Spinal cord (tissue), 10 donors: ENCODE measurements around the gene SNX11. TPM values are rescaled to one million over a fixed set of nuclear protein-coding genes. Genes with fewer than 3 reads are reported as not detected.
A peak's percentile ranks its signal among the peaks of the same experiment; 100 is the strongest.

Experiments used
- DNase-seq, 6 donors: peaks; one replicate each; pipeline versions ENCODE4 v3.0.0 to v3.0.0-alpha.2; 2013 to 2015; ENCODE audit warnings: low spot score in 6 of 6, low read depth in 4 of 6
- H3K27ac ChIP-seq: one replicate; pipeline ENCODE4 v1.5.1; 2013; ENCODE audit warnings: low read depth, low read length, control low read depth
- H3K27me3 ChIP-seq: one replicate; pipeline ENCODE4 v1.6.1; 2013; ENCODE audit warnings: low read length; ENCODE audit not compliant: control insufficient read depth, insufficient read depth
- H3K36me3 ChIP-seq: one replicate; pipeline ENCODE4 v1.6.1; 2013; ENCODE audit warnings: low read length; ENCODE audit not compliant: control insufficient read depth, insufficient read depth
- H3K4me1 ChIP-seq: one replicate; pipeline ENCODE4 v1.6.1; 2013; ENCODE audit warnings: low read length; ENCODE audit not compliant: control insufficient read depth, insufficient read depth
- H3K4me3 ChIP-seq: one replicate; pipeline ENCODE4 v1.5.1; 2013; ENCODE audit warnings: low read depth, low read length, control low read depth
- H3K9me3 ChIP-seq: one replicate; pipeline ENCODE4 v1.6.1; 2013; ENCODE audit warnings: low read length; ENCODE audit not compliant: control insufficient read depth, insufficient read depth
- WGBS: methylation state at CpG from one replicate; pipeline ENCODE4 v1.1.5; 2013; ENCODE audit warnings: missing lambda C conversion rate; ENCODE audit not compliant: insufficient coverage; 5-methylcytosine and 5-hydroxymethylcytosine counted together
- polyA plus RNA-seq, 2 donors: library from polyadenylated mRNA; unstranded; fragments of 120-200 nt; gene quantifications; one replicate each; pipeline ENCODE4 v1.2.1, GENCODE V29; 2013; ENCODE audit not compliant: insufficient read length in 2 of 2
- total RNA-seq, 2 donors: library from RNA; depleted of rRNA in 1 of 2; stranded (reverse); fragments of 120-200 nt in 1 of 2; fragments of >200 nt in 1 of 2; gene quantifications; one replicate each; pipeline versions ENCODE4 v1.2.3 to v1.2.4, GENCODE V29; 2013 to 2014
- donor health status: healthy.

SNX11 gene
- total and polyA plus RNA-seq, 4 donors, result 13.4 to 30.0 (median 21.2) TPM

- Histone ChIP-seq H3K9me3 (no peaks in the 10 kb centered on the region), H3K27ac (no peak overlapping the region), H3K4me1 (peaks cover 38% of the 10 kb centered on the region), H3K27me3 (no peaks in the 10 kb centered on the region), H3K36me3 (no peaks in the 10 kb centered on the region), H3K4me3 (no peak overlapping the region)
- 32% methylated on average over 17 of the region's 21 CpGs for WGBS
- peak in 1 of 6 donors; percentile 95 for DNase-seq
These were observed 48.5 kb downstream of the SNX11 start for GRCh38 chr17:48155889-48156611.

DNA sequence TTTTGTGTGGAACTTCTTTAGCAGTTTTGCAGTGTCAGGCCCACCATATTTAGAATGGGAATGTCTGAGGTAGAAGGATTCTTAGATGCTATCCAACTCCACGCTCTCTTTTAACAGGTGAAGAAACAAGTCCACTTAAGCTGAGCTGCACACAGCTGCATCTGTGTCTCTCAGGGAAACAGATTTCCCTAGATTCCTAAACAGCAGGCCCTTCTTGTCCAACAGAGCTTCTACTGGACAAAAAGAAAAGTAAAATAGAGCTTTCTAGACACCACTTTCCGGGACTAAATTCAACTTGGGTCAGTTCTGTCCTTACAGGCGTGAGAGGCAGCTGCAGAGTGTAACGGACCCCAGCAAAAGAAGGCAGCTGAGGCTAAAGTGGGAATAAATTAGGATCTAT is 51.7 kb downstream of the SNX11 start:
- H3K4me1 ChIP-seq, result peaks cover 38% of the 10 kb centered on the region

DNA sequence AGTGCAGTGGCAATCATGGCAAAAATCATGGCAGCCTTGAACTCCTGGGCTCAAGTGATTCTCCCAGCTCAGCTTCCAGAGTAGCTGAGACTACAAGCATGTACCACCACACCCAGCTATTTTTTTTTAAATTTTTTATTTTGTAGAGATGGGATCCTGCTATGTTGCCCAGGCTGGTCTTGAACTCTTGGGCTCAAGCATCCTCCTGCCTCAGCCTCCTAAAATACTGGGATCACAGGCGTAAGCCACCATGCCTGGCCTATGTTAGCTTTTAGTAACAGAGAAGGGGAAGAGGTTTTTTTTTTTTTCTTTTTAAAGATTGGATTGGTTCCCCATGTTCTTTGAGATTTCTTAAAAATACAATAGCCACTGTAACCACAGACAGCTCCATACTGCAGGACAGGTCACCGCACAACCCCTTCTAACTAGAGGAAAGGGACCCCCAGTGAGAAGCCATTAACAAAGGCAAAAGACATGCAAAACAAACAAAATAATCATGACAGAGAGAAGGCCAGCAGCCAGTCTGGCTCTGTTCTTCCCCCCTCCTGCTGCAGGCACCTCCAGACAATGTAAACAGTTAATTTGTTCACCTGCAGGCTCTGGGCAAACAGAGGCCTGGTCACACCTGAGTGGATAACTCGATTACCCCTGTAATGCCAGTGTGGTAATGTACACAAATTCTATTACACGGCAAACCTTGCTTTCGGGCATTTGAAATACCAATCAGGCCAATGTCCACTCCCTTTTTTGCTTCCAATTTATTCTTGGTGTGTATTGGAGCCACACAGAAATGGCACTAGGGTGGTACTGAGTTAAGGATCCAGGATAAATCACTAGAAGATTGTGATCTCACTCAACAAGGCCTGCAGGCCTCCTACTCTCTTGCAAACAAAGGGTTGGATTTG is 52.9 kb downstream of the SNX11 start:
- peak in 1 of 6 donors; percentile 51 for DNase-seq
- WGBS, result 55% methylated on average over 2 of the region's 5 CpGs
- no peaks in the 10 kb centered on the region for H3K9me3 ChIP-seq
- no peak overlapping the region for H3K4me3 ChIP-seq
- H3K27ac ChIP-seq, result no peak overlapping the region
- H3K36me3 ChIP-seq, result no peaks in the 10 kb centered on the region
- H3K4me1 ChIP-seq, result peaks cover 31% of the 10 kb centered on the region
- no peaks in the 10 kb centered on the region for H3K27me3 ChIP-seq

More for the DNA sequence above, 51.7 kb downstream of the SNX11 start:
- H3K9me3 ChIP-seq, result no peaks in the 10 kb centered on the region
- DNase-seq, result peak in 1 of 6 donors; percentile 49
- peak overlapping the region; percentile 7 for H3K27ac ChIP-seq
- no peak overlapping the region for H3K4me3 ChIP-seq
- no peaks in the 10 kb centered on the region for H3K27me3 ChIP-seq
- WGBS, result 44% methylated on average over 3 of the region's 4 CpGs
- no peaks in the 10 kb centered on the region for H3K36me3 ChIP-seq

GRCh38 chr17:48161127-48161905 is 53.8 kb downstream of the SNX11 start:
- no peak for DNase-seq
- Histone ChIP-seq H3K9me3 (no peaks in the 10 kb centered on the region), H3K27ac (no peak overlapping the region), H3K4me1 (peaks cover 24% of the 10 kb centered on the region), H3K4me3 (no peak overlapping the region), H3K27me3 (no peaks in the 10 kb centered on the region), H3K36me3 (no peaks in the 10 kb centered on the region)
- WGBS, result no CpG with 5 or more reads among the region's 4 CpGs

DNA sequence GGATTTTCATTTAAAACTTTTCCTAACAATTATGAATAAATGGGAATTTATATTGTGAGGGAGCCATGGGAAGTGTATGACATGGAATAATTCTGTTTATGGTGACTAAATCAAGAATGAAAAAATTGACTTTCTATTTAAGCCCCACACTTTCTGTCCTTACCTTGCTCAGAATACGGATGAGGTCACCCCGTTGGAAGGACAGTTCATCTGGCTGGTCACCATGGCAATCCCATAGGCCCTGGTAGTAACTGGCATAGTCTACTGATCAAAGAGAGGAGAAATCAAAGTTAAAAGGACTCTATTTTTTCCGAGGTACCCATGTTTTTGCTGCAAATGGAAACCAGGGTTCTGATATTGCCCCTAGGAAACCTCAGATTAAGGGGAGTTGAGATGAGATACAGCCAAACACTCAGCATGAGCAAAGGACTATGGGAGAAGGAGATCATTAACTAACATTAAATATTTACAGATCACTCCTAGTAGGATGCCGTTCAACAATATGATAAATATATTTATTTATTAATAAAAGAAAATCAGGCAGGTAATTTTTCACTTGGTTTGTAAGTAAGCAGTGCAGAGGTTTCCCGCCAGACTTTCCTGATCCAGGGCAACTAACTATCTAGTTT is 54.9 kb downstream of the SNX11 start:
- WGBS, result 20% methylated on average over 1 of the region's 5 CpGs
- no peak overlapping the region for H3K4me3 ChIP-seq
- no peaks in the 10 kb centered on the region for H3K9me3 ChIP-seq
- peaks cover 18% of the 10 kb centered on the region for H3K4me1 ChIP-seq
- peak in 1 of 6 donors; percentile 39 for DNase-seq
- no peaks in the 10 kb centered on the region for H3K27me3 ChIP-seq
- H3K27ac ChIP-seq, result peak overlapping the region; percentile 61
- no peaks in the 10 kb centered on the region for H3K36me3 ChIP-seq

- 29% methylated on average over 4 of the region's 5 CpGs for WGBS
- H3K9me3 ChIP-seq, result no peaks in the 10 kb centered on the region
- DNase-seq, result peak in 2 of 6 donors; percentile 71 to 93
- peak overlapping the region; percentile 61 for H3K27ac ChIP-seq
- no peaks in the 10 kb centered on the region for H3K36me3 ChIP-seq
- no peaks in the 10 kb centered on the region for H3K27me3 ChIP-seq
- H3K4me1 ChIP-seq, result peaks cover 14% of the 10 kb centered on the region
- no peak overlapping the region for H3K4me3 ChIP-seq
These were observed 55.5 kb downstream of the SNX11 start for GRCh38 chr17:48162946-48163506.

GRCh38 chr17:48163809-48164208 is 56.2 kb downstream of the SNX11 start:
- no peaks in the 10 kb centered on the region for H3K9me3 ChIP-seq
- DNase-seq, result peak in 1 of 6 donors; percentile 75
- H3K27ac ChIP-seq, result no peak overlapping the region
- H3K27me3 ChIP-seq, result no peaks in the 10 kb centered on the region
- no peaks in the 10 kb centered on the region for H3K36me3 ChIP-seq
- H3K4me1 ChIP-seq, result peaks cover 8% of the 10 kb centered on the region
- WGBS, result no CpG with 5 or more reads among the region's 1 CpG
- H3K4me3 ChIP-seq, result no peak overlapping the region

DNA sequence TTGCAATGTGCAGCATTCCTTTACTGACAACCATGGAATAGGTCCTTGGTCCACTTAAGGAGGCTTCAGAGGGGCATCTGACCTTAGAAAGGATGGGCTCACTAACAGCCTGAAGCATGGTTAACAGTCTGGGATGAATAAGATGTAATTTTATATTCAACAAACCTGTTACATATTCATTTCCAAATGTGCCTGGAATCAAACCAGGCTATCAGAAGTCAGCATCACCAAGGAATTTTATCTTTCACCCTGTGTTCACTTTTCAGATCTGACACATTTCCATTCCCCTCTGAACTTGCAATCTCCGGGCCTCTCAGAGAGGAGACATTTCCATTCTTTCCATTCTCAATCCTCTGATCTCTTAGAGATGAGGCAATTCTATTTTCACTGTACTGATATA is 62.4 kb downstream of the SNX11 start:
- peak in 1 of 6 donors; percentile 71 for DNase-seq
- H3K4me1 ChIP-seq, result no peaks in the 10 kb centered on the region

More for the DNA sequence above, 62.4 kb downstream of the SNX11 start:
- no peak overlapping the region for H3K4me3 ChIP-seq
- H3K27ac ChIP-seq, result no peak overlapping the region
- no peaks in the 10 kb centered on the region for H3K36me3 ChIP-seq
- peaks cover 2% of the 10 kb centered on the region for H3K27me3 ChIP-seq
- WGBS, result no CpG with 5 or more reads among the region's 1 CpG
- no peaks in the 10 kb centered on the region for H3K9me3 ChIP-seq
